Gastrocnemius medialis (tissue), 4 donors: Measurements from ENCODE around the gene SH3BP1. TPM values are rescaled to one million over a fixed set of nuclear protein-coding genes. Genes with fewer than 3 reads are reported as not detected.
A peak's percentile ranks its signal among the peaks of the same experiment; 100 is the strongest.

Source experiments
- ATAC-seq, 2 donors: fragments of 150-250 bp; one replicate each; pipeline ENCODE4 v1.9.1; 2016
- DNase-seq, 2 donors: peaks; one replicate each; pipeline ENCODE4 v3.0.0-alpha.2; 2019
- H3K27ac ChIP-seq, 4 donors: fragments of 200-600 bp; sonication (generic); 1 replicate in 1 of 4; 2 replicates in 3 of 4; pipeline ENCODE4 v1.5.1; 2016 to 2018; ENCODE audit warnings: mild to moderate bottlenecking in 2 of 4, moderate library complexity in 1 of 4
- H3K27me3 ChIP-seq, 3 donors: fragments of 200-600 bp; sonication (generic) in 2 of 3; 1 replicate in 1 of 3; 2 replicates in 2 of 3; pipeline versions ENCODE4 v1.5.1 to v1.6.0; 2016 to 2019; ENCODE audit warnings: mild to moderate bottlenecking in 1 of 3, moderate library complexity in 1 of 3
- H3K36me3 ChIP-seq, 2 donors: fragments of 200-600 bp; sonication (generic) in 1 of 2; one replicate each; pipeline ENCODE4 v1.5.1; 2017 to 2018
- H3K4me1 ChIP-seq, 2 donors: fragments of 200-600 bp; sonication (generic) in 1 of 2; one replicate each; pipeline ENCODE4 v1.5.1; 2016 to 2017; ENCODE audit warnings: mild to moderate bottlenecking in 2 of 2
- H3K4me3 ChIP-seq, 4 donors: fragments of 200-600 bp; sonication (generic) in 3 of 4; 1 replicate in 1 of 4; 2 replicates in 3 of 4; pipeline ENCODE4 v1.5.1; 2016 to 2019; ENCODE audit warnings: mild to moderate bottlenecking in 2 of 4
- H3K9me3 ChIP-seq, 3 donors: fragments of 200-600 bp; sonication (generic) in 2 of 3; 1 replicate in 1 of 3; 2 replicates in 2 of 3; pipeline ENCODE4 v1.5.1; 2016 to 2019
- POLR2A ChIP-seq, 2 donors: fragments of 450-650 bp; IDR thresholded peaks; one replicate each; pipeline ENCODE4 v1.6.1; 2017; ENCODE audit warnings: antibody characterized with exemption in 2 of 2, mild to moderate bottlenecking in 2 of 2, moderate library complexity in 2 of 2
- in situ Hi-C, 4 donors: fragments of 200-750 bp; cut with MboI; loops; one replicate each; pipeline versions ENCODE4 v1.15.0 to v1.8.0; 2017; ENCODE audit warnings: low sequenced_read_pairs in 4 of 4
- intact Hi-C: fragments of 100-400 bp; cut with DNase I; formaldehyde crosslinking; loops from one replicate; pipeline ENCODE4 v1.15.1; 2023; ENCODE audit warnings: low total_unique reads
- total RNA-seq, 4 donors: library from RNA; depleted of rRNA; stranded (reverse); fragments of >200 nt; gene quantifications; one replicate each; pipeline versions ENCODE4 v1.1.0 to v1.2.3, GENCODE V29; 2016
- TF ChIP-seq, protein P1 (sequence below), 5 experiments: fragments of 450-650 bp in 3 of 5; fragments of 200-600 bp in 2 of 5; sonication (generic) in 2 of 5; IDR thresholded peaks in 4 of 5; conservative IDR thresholded peaks in 1 of 5; 1 replicate in 4 of 5; 2 replicates in 1 of 5; pipeline ENCODE4 v1.5.1; 2016 to 2019; ENCODE audit warnings: antibody characterized with exemption in 5 of 5, mild to moderate bottlenecking in 3 of 5, moderate library complexity in 3 of 5

Gene SH3BP1
- total RNA-seq, 4 donors from 2014 or later = 1.1 to 1.8 (median 1.6) TPM; not detected in 1

DNA sequence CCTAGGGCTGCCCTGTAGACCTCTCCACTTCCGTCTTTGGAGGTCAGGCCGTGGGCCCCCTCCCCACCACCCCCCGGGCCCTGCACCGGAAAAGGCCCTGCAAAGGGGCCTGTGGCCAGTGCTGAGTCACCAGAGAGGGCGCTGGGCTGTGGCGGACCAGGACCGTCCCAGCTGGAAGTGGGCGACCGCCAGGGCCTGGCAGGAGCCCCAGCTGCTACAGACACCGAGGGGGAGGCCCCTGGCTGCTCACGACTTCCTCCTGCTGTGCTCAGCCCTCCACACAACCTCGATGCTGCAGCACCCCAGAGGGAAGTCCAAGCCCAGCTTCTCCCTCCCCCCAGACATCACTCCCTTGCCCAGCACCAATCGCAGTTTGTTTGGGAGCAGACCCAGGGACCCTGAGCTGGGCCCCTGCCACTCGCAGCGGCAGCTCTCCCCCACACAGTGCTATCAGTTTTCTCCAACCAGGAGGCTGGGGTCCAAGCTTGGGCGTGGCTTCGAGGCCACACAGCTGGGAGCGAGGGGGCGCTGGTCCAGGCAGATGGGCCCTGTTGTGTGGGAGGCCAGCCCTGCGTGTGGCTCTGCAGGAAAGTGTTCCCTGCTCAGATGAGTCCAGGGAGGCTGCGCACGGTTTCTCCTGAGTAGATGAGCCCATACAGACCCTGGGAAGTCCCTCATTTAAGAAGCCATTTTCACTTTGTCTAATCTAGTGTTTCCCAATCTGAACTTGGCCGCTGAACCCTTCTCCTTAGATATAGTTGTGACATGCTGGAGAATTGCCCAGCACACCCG, 5.6 kb upstream of the SH3BP1 start:
- H3K27me3 ChIP-seq = peaks cover 0 to under 1% (median 0%) of the 10 kb centered on the region in 3 donors
- DNase-seq (peak; percentile 52 to 78), ATAC-seq (peak; percentile 56 to 62)
- H3K36me3 ChIP-seq = peaks cover 0 to 32% of the 10 kb centered on the region in 2 donors
- peak overlapping the region; percentile 15 to 48 (median 32) for H3K4me3 ChIP-seq
- intact Hi-C loops (no loop called here), in situ Hi-C loops (loop anchor here in 1 of 4 donors (25.0 kb wide), 1 partner anchor 153 kb away; no protein-coding TSS in a partner anchor)
- no peaks in the 10 kb centered on the region for H3K9me3 ChIP-seq
- H3K4me1 ChIP-seq = peaks cover 23 to 26% of the 10 kb centered on the region in 2 donors
- TF ChIP-seq, protein P1, sequence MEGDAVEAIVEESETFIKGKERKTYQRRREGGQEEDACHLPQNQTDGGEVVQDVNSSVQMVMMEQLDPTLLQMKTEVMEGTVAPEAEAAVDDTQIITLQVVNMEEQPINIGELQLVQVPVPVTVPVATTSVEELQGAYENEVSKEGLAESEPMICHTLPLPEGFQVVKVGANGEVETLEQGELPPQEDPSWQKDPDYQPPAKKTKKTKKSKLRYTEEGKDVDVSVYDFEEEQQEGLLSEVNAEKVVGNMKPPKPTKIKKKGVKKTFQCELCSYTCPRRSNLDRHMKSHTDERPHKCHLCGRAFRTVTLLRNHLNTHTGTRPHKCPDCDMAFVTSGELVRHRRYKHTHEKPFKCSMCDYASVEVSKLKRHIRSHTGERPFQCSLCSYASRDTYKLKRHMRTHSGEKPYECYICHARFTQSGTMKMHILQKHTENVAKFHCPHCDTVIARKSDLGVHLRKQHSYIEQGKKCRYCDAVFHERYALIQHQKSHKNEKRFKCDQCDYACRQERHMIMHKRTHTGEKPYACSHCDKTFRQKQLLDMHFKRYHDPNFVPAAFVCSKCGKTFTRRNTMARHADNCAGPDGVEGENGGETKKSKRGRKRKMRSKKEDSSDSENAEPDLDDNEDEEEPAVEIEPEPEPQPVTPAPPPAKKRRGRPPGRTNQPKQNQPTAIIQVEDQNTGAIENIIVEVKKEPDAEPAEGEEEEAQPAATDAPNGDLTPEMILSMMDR (IDR thresholded peaks at IDR 0.05 in 4 of 5, conservative IDR thresholded peaks at IDR 0.05 in 1 of 5) = peak in 1 of 5 experiments; percentile 29
- no peak for TF ChIP-seq POLR2A (IDR thresholded peaks at IDR 0.05)
- peak overlapping the region; percentile 56 to 82 (median 74) for H3K27ac ChIP-seq

DNA sequence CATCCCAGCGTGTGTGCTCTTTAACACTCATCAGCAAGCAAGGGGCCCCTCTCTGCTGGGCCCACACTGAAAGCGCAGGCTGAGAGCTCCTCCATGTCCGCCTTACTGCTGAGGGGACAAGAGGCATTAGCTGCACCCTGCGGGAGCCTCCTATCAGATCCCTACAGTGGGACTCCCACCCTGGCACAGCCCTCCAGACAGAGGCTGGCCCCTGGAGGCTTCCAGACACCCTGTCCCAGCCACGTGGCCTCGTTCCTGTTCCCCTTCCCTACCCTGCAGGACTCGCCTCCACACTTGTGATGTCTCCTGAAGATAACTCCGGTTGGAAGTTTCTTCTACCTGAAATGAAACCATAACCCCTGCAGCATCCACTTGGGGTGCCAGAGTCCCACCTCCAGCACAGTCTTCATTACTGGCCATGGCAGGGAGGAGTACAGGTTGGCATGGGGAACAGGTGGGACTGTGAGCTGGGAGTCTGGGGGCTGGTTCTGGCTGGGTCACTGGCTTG, 5.0 kb upstream of the SH3BP1 start:
- H3K36me3 ChIP-seq = peaks cover 0 to 25% of the 10 kb centered on the region in 2 donors
- intact Hi-C loops (no loop called here), in situ Hi-C loops (loop anchor here in 1 of 4 donors (25.0 kb wide), 1 partner anchor 153 kb away; no protein-coding TSS in a partner anchor)
- DNase-seq (no peak), ATAC-seq (no peak)
- no peaks in the 10 kb centered on the region for H3K9me3 ChIP-seq
- H3K27me3 ChIP-seq = peaks cover 0 to 7% (median 4%) of the 10 kb centered on the region in 3 donors
- peaks cover 23 to 26% of the 10 kb centered on the region in 2 donors for H3K4me1 ChIP-seq
- TF ChIP-seq, protein P1 (IDR thresholded peaks at IDR 0.05 in 4 of 5, conservative IDR thresholded peaks at IDR 0.05 in 1 of 5) = no peak
- TF ChIP-seq POLR2A (IDR thresholded peaks at IDR 0.05) = no peak
- H3K27ac ChIP-seq = peak overlapping the region; percentile 56 to 82 (median 74)
- H3K4me3 ChIP-seq = peak overlapping the region; percentile 15 to 48 (median 32)

DNA sequence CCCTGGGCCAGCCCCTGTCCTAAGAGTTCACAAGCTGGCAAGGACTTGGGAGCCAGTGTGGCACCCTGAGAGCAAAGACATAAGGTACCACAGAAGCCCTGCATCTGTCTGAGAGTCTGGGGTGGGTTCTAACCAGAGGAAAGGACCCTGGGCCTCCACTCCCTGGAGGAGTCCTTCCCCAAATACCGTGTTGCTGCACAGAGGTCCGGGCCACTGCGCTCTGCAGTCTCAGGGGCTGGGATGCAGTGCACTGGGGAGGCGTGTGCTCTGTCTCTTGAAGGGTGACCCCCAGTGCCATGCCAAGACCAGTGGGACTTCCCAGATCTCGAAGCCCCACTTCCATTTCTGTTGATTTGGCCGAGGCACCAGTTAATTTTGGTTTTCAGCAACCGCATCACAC, 4.3 kb upstream of the SH3BP1 start:
- Histone ChIP-seq H3K9me3 (no peaks in the 10 kb centered on the region), H3K36me3 (peaks cover 0 to 18% of the 10 kb centered on the region in 2 donors), H3K4me3 (no peak overlapping the region), H3K4me1 (peaks cover 26 to 27% of the 10 kb centered on the region in 2 donors), H3K27me3 (peaks cover 6 to 11% (median 7%) of the 10 kb centered on the region in 3 donors), H3K27ac (peak overlapping the region in 1 of 4 donors; percentile 82)
- no peak for DNase-seq
- TF ChIP-seq POLR2A (IDR thresholded peaks at IDR 0.05) = no peak
- TF ChIP-seq, protein P1 (IDR thresholded peaks at IDR 0.05 in 4 of 5, conservative IDR thresholded peaks at IDR 0.05 in 1 of 5) = no peak
- intact Hi-C loops = no loop called here
- in situ Hi-C loops = loop anchor here in 1 of 4 donors (25.0 kb wide), 1 partner anchor 152 kb away; no protein-coding TSS in a partner anchor
- no peak for ATAC-seq

DNA sequence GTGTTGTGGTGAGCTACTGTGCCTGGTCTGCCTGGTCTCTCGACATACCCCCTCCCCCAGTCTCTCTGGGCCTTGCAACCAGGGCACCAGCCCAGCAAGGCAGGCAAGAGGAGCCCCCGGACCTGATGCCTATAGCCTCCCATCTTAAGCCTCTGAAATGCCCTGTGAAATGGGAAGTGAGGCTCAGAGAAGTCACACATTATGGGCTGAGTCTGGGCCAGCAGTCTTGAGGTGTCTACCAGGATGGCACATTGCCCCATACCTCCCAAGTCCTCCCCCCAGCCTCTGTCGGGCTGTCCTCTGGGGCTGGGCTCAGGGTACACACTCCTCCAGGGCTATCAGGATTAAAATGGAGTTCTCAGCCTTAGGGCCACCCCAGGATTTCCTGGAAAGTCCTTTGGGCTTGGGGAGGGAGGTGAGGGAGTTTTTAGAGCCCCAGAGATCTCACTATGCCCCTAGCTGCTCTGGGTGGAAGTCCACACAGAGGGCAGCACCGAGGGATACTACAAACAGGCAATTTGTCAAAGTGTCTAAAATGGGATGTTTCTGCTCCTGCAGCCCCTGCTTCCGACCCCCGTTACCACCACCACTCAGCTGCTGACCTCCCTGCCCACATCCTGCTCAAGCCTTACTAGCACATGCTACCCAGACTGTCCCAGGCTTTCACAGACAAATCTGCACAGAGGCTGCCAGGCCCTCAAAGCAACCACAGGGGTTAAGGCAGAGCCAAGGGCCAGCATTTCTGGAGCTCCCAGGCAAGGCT, 3.1 kb upstream of the SH3BP1 start:
- Histone ChIP-seq H3K36me3 (peaks cover 0 to 9% of the 10 kb centered on the region in 2 donors), H3K4me3 (no peak overlapping the region), H3K27me3 (peaks cover 7 to 14% (median 12%) of the 10 kb centered on the region in 3 donors), H3K9me3 (no peaks in the 10 kb centered on the region), H3K4me1 (peaks cover 26 to 29% of the 10 kb centered on the region in 2 donors), H3K27ac (no peak overlapping the region)
- ATAC-seq = no peak
- TF ChIP-seq POLR2A (IDR thresholded peaks at IDR 0.05) = no peak
- TF ChIP-seq, protein P1 (IDR thresholded peaks at IDR 0.05 in 4 of 5, conservative IDR thresholded peaks at IDR 0.05 in 1 of 5) = no peak
- intact Hi-C loops = no loop called here
- in situ Hi-C loops = loop anchor here in 1 of 4 donors (25.0 kb wide), 1 partner anchor 151 kb away; no protein-coding TSS in a partner anchor
- DNase-seq = no peak
